ENCODE data around the gene SLC6A6.

Gene SLC6A6

GRCh38 chr3:14471690-14472089 is 69.3 kb downstream of the SLC6A6 start:
- no peak for DNase-seq

GRCh38 chr3:14472471-14473351 is 70.3 kb downstream of the SLC6A6 start:
- DNase-seq, result no peak

DNA sequence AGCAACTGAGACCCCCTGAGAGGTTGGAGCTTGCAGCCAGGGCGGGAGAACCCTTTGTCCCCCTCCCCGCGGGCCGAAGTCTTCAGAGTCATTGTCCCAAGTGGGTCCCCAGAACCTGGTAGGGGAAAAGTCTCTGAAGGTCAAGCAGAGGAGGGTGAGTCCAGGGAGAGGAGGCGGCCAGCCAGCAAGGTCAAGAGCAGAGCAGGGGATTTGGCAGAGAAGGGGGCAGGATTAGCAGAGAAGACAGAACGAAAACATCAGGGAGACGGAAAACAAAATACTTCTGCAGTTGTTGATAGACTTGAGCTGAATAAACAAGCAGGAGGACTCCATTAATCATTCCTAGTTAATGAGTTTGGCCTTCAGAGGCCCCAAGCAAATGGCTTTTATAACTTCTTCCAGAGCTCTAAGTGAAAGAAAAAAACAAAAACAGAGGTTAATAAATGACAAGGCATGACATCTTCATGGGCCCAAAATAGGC is 71.0 kb downstream of the SLC6A6 start:
- no peak for DNase-seq

GRCh38 chr3:14474363-14475081 is 72.1 kb downstream of the SLC6A6 start:
- DNase-seq, result no peak

DNA sequence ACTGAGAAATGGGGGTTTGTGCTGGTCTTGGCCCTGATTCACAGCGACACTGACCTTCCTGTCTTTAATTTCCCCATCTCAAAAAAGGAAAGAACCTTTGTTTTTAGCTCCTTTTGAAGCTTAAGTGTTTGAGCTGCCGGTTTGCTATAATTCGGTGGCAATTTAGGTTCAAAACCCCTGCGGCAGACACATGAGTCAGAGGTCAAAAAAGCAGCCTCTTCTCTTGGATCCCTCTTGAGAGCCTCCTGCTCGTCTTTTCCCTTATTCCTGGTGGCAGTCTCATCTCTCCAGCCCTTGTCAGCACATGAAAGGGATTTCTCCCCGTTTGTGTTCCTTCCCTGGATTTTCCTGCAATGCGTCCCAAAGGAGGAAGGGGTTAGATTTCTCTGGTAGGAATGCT is 73.2 kb downstream of the SLC6A6 start:
- no peak for DNase-seq

DNA sequence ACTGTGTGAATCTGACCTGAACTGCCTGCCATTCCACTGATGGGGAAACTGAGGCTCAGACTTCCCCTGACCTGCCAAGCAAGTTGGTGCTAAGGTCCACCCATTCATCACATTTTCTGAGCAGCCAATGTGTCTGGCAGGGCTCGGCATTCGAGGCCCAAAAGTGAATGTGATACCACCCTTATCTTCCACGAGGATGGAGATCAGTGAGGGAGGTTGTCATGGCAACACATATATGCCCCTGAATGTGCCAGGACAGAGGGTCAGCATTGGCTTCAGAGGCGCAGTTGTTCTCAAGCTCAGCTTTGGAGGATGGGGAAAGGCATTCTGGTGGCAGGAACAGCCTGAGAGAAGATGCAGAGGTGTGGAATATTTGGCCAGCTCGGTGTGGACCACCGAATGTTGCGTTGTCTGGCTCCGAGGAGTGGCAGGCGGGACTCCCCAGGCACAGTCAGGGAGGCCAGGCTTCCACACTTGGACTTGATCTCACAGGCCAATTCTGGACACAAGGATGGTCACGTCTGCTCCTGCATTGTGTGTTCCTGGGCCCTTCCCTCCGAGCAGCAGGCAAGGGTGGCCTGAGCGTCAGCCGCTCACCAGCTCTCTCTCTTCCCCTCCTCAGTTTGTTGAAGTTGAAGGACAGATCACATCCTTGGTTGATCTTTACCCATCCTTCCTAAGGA is 74.3 kb downstream of the SLC6A6 start:
- no peak for DNase-seq

GRCh38 chr3:14477311-14477935 is 75.0 kb downstream of the SLC6A6 start:
- no peak for DNase-seq

DNA sequence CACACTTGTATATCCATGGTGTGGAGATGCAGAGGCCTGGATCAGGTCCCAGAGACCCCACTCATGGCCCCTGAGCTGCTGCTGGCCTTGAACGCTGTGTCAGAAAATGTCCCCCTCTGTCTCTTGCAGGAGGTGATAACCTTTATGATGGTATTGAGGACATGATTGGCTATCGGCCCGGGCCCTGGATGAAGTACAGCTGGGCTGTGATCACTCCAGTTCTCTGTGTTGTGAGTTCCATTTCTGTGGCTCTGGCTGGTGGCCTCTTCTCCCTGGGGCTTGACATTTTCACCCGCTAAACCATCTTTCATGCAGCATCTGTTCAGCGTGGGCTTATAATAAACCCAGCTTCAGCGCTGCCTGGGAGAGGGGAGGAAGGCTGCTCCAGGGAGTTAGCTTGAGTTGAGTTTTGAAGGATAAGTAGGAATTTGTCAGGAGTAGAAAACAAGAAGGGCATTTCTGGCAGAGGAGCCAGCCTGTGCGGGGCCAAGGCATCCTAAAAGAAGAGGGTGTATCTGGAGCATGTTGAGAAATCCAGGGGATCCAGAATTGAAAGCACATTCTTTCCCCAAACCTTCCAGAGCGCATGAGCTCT is 76.6 kb downstream of the SLC6A6 start:
- DNase-seq, result no peak

DNA sequence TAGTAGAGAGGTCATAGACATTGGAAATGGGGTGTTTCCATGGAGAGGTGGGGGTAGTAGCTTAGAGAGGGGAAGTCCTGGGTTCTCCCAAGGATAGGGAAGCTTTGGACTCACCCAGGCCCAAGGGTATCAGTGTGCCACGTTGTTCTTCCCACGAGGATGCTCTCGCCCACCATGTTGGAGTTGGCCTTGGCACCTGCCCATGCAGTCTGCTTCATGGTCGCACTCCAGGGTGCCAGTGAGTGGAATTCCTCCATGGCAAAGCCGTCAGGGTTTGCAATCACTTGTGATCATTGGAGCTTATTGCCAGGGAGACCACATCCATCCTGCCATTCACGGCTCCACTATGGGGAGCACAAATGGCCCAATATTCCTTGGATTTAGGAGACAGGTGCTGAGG is 77.2 kb downstream of the SLC6A6 start:
- no peak for DNase-seq

DNA sequence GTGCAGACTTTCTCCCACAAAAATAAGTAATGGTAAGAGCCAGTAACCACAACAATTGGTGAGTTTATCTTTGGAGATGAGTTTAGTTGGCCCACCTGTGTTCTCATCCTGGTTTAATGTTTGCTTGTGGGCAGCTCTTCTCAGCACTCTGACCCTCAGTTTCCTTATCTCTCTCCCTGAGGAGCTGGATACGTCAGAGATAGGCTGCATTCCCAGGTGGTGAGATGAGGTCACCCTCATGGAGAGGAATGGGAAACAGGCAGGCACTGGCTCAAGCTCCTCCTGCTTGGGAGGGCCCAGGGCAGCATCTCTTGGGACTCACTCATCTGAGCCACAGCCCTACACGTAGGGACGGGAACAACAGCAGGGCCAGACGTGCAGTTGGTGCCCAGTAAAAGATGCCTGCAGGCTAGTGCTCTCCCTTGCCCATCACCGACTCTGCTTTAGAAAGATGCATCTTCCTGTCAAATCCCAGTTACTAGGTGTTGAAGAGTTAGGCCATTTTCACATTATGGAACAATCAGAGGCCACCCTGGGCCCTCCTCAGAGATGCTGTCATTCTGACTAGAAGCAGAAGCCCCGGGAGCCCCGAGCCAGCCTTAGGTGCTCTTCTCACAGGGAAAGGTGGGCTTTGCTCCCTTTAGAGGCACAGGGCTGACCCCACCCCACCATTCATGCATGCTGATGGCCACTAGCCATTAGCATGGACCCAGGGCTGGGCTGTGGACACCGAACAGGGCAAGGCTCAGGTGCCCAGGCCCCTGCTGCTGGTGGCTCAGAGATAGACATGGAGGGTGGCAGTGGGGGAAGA is 78.0 kb downstream of the SLC6A6 start:
- DNase-seq, result no peak

DNA sequence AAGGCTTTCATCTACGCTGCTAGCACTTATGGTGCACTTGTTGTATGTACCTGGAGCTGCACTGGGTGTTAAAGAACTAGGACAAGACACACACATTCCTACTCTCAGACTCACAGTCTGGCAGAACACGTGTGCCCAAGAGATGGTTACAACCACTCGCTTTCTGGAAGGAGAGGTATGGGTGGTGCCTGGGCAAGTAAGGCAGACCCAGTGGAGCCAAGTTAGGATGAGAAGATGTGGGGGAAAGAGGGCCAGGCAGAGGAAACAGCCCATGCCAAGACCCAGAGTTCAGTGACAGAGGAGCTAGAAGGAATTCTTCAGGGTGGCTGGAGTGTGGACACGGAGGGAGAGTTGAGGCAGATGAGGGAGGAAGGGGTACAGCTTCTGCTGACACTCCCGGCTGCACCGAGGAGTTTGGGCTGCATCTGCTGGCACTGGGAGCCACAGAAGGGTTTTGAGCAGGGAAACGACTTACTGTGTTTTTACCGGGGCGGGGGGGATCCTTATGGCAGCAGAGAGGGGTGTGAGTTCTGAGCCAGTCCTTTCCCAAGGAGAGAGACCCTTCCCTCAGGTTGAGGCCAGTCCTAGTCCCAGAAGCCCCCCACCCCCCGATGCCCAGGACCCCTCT is 78.7 kb downstream of the SLC6A6 start:
- DNase-seq, result no peak

- DNase-seq, result no peak
Observed at GRCh38 chr3:14481646-14482036, 79.2 kb downstream of the SLC6A6 start.

DNA sequence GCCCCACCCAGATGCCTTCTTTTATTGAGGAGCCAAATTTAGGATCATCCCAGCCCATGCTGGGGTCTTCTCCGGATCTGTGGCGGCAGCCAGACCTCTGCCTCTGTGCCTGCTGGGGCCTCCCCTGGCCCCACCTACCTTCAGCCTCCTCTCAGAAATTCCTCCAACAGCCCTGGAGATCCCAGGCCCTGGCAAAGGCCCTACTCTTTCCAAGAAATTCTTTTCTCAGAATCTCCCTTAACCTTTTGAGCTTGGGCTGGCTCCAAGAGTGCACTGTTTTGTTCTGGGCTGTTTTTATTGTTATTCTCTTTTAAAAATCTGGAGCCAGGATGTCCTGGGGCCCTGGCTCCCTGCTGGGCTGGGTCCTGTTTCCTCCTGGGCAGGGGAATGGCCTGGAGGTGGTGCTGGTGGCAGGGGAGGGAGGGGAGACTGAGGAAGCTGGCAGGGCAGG is 79.9 kb downstream of the SLC6A6 start:
- DNase-seq, result no peak

DNA sequence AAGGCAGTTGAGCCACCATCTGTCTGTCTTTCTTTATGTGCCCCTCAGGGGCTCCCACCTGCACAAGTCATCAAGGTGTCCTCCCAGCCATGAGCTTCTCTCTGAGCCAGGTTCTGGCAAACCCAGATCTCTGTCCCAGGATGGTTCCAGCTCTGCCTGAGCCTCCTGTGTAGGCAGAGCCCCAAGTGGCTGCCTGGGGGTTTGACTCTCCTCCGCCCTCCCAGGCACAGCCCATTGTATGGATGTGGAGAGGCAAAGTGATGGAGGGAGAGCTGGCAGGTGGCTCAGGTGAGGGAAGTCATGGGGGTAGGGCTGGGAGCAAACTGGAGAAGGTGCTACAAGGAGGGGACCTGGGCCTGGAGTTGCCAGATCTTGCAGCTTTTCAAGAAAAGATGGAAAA is 80.9 kb downstream of the SLC6A6 start:
- no peak for DNase-seq

DNA sequence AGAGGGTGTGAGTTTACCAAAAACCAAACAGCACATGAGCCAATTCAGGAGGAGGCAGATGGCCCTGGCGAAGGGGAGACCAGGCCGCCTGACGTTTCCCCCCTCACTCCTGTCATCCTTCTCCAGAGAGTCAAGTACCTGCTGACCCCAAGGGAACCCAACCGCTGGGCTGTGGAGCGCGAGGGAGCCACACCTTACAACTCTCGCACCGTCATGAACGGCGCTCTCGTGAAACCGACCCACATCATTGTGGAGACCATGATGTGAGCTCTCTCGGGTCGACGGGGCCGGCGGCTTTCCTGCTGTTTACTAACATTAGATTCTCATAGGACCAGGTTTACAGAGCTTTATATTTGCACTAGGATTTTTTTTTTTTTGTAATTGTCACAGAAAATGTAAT is 82.3 kb downstream of the SLC6A6 start:
- no peak for DNase-seq

DNA sequence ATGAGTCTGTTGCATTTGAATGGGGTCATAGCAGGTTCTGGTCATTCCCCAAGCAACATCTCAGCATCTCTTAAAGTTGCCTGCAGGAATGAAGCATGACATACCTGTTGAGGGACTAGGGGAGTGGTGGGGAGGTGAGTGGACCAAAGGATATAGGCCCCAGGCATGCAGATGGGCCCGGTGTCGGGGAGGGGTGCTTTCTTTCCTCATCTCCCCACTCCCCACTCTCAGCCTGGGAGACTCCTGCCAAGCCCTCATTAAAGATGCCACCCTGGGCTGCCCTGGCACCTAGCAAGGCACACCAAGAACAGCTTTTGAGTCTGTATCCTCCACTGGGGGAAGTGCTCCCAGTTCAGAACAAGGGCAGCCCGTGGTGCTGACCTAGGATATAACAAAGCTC is 83.6 kb downstream of the SLC6A6 start:
- DNase-seq, result no peak

DNA sequence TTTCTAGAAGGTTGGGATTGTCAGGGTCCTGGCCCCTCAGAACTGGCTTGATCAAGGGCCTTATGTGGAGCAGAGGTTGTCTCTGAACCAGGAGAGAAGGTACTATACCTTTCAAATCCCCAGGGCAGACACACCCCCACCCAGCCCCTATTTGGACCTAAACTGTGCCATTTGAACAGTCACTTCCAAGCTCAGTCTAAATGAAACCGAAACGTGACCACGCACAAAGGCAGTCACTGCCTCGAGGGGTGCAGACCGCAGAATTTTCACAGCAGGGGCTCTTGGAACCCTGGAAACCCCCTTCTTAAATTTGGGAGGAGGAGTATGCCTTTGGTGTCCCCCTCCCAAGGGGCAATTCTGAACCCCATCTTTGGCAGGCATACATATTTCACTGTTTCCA is 84.1 kb downstream of the SLC6A6 start:
- DNase-seq, result no peak

- DNase-seq, result no peak
Observed at GRCh38 chr3:14487086-14487485, 84.7 kb downstream of the SLC6A6 start.

GRCh38 chr3:14487821-14488220 is 85.4 kb downstream of the SLC6A6 start:
- DNase-seq, result no peak

- DNase-seq, result no peak
Observed at GRCh38 chr3:14488286-14489041, 86.1 kb downstream of the SLC6A6 start.

Data from activated T-cell treated with anti-CD3 and anti-CD28 coated beads, Interleukin-2, amount 50 U/mL, for 1 hour (primary cell).